ENCODE results near the gene SSTR5.

DNA sequence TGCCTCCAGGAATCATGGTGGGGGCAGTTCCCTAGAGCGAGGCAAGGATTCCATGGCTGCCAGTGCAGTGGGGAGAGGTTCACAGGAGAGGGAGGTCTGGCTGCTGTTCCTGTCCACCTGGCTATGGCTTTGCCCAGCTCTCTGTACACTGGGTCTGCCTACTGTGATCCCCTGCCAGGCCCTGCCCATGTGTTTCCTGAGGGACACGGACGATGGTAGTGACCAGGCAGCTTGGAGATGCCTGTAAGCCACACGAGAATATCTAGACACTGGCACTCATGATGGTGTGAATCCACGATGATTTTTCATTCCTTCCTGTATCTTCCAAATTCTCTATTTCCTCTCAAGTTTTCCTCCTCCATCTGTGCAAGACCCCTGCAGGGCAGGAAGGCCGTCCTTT is 12.4 kb downstream of the SSTR5 start:
- TF ChIP-seq CTCF (IDR thresholded peaks at IDR 0.05): no peak
- no peak for TF ChIP-seq EP300 (IDR thresholded peaks at IDR 0.05)

Measured in upper lobe of left lung (tissue), 4 donors.